GM11168 (cell line): ENCODE data around the gene PKIG.
"Not testable (repeated sequence)": the region's sequence is repeated elsewhere in the genome, so short reads cannot be mapped to it uniquely, and the experiment has no call there.

Experiments used
- in situ Hi-C: fragments of 300-500 bp; cut with MboI; formaldehyde crosslinking; loops from one replicate; pipeline ENCODE4 v1.12.0; 2022; ENCODE audit warnings: low sequenced_read_pairs; ENCODE audit not compliant: unreplicated experiment

PKIG gene

DNA sequence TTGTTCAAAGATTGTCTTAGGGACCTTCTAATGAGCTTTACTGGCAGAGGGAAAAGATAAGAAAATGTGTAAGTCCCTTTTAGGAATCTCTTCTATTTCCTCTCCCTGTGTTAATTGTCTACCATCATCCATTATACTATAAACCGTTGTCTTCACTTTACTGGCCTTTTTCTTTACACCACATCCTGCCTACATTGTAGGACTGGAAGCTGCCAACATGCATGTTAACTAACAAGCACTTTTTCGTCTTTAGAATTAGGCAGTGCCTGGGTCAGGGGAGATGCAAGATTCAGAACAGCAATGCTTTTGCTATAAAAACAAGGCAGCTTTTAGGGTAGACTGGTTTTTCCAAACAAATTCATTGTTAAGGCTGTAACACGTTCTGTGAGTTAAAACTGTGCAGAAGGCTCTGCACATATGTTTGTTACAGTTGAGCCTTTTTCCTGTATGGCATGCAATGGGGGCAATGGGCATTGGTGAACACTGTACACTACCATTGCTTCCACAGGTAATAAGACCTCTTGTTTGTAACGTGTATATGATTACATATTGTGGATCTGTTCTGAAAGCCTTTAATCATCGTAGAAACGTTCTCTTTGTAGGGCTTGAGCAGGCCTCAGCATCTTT lies 10.9 kb upstream of the PKIG start:
- in situ Hi-C loops, result no loop called here

DNA sequence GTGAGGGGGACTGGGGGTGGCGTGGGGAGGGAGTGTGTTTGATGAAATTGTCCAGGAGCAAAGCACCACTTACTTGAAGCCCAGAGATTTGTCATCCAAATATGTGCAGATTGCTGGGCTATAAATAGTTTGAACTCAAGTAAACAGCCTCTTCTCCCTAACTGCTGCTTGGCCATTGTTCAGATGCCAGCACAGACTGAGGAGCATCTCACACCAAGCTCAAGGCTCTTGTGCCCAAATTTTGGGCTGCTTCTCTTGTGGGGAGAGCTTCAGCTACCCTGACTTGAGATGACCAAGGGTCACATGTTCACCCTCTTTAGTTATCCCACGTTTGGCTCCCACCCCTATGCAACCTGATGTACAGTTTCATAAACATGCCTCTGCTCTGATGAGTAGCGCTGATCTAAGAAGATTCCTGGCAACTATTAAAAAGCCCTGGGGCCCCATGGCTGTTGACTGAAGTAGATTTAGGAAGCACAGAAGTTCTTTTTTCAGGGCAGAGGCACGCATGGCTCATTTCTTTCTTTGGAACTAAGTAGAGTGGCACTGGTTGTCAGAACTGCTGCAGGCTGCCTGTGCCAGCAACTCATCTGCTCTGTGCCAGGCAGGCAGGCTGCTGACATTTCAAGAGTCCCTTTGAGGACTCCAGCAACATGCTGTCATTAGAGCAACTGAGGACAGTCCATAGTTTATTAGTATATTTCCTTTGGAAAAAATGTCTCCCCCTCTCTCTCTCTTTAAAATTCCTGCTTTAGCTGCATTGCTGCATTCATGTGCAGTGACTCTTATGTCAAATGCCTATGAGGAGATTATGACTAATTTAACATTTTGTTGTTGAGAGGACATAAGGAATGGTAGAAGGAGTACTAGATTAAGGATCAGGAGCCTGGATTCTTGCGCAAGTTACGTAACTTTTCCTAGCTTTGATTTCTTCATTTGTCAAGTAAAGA lies 9.6 kb upstream of the PKIG start:
- in situ Hi-C loops, result no loop called here

DNA sequence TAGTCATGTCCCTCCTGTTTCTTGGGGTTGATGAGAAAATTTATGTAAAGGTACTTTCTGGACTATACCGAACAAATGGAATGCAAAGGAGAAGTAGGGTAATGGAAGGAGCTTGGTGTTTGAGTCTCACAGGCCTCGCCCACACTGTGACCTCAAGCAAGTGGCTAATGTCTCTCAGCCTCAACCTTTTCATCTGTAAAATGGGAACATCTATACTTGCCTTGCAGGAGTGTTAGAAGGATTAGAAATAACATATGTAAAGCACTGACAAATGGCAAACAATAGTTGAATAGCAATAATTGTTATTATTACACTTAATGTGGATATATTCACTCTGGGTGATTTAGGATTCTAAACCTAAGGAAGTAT lies 8.9 kb upstream of the PKIG start:
- in situ Hi-C loops, result no loop called here

DNA sequence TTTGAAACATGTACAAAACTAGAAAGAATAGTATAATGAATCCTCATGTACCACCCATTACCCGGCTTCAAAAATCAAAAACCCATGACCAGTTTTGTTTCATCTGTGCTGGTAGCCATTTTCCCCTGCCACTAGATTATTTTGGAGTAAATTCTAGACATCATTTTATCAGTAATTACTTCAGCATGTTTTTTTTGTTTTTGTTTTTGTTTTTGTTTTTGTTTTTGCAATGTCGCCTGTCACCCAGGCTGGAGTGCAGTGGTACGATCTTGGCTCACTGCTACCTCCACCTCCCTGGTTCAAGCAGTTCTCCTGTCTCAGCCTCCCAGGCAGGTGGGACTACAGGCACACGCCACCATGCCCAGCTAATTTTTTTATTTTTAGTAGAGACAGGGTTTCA lies 8.0 kb upstream of the PKIG start:
- in situ Hi-C loops, result no loop called here

DNA sequence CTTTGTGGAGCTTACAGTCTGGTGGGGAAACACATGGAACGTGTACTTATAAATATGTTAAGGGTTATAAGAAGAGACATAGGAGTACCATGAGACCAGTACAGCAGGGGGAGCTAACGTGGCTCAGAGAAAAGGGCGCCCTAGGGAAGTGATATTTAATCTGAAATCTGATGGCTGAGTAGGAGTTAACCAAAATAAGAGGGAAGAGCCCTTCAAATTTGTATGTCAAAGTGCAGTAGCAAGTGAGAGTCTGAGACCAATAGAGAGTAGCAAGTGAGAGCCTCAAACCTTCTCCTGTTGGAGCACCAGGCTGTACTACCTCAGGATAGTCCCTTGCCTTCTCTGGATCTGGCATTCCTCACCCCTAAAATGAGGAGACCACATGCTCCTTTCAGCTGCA lies 6.1 kb upstream of the PKIG start:
- in situ Hi-C loops, result no loop called here

DNA sequence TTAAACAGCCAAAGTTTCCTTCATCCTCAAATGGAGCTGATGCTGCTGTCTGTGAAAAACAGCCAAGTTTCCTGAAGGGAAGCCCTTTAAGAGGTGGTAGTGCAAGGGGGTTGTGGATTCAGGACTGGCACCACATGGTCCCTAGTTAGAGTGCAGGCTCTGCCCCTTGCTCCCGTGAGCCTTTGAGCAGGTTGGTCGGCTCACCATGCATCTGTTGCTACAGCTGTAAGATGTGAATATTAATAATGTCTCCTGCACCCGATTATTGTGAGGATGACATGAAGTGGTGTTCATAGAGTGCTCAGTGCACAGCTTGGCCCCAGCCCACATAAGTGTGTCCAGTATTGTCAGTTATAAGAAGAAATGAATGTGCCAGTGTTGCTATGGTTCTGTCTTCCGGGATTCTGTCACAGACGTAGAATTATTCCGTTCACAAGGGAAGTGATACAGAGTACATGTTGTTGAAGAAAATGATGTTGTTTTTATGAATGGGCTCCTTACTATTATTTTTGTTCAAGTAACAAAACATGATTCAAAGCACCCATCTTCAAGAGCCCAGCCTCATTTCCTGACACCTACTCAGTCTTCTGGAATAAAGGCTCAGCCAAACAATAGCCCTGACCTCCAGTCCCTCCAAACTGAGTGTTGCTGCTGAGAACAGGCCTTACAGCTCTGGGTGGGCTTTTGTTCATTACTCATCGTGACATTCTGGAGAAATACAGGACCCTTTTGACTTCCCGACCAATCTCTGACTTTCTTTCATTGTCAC lies 2.9 kb upstream of the PKIG start:
- in situ Hi-C loops, result no loop called here

DNA sequence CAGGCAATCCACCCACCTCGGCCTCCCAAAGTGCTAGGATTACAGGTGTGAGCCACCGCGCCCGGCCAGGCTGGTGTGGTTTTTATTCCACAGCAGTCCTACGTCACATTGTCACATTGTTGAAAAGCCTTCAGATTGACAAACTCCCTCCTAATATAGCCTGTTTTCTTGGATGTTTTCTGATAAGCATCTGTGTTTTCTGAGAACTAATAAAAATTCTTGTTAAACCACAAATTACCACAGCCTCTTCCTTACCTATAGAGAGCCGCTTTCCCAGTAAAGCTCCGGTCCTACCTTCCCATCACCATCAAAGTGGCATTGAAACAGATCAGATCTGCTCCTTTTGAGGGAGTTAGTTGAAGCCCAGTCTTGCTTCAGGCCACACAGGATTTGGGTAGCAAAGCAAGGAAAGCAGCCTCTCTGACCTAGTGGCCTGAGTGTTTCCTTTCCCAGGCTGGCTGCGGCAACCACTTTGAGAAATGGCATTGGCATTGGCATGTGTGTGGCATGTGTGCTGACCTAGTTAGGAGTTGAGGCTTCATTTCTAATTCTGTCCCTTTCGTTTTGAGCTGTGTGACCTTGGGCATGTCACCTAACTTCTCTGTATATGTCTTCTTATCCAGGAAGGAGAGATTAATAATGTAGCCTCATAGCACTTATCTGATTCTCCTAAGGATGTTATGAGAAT lies 1.7 kb upstream of the PKIG start:
- in situ Hi-C loops, result no loop called here

DNA sequence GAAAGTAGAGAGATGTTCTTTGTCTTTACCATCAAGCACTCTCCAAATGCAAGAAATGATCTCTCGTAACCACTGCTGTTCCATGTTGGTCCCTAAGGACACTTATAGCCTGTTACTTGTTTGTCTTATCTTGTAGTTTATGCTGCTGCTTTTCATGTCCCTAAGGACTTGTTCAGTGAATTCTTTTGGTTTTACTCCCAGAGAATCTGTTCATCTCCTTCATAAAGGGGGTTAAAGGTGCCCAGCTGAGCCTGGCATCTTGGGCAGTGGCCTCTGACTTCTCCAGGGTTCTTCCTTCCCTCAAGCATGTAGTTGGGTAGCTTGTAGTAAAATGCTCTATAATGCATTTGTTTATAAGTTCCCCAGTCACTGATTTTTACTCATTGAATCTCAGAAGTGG lies 864 bp upstream of the PKIG start:
- in situ Hi-C loops, result no loop called here

DNA sequence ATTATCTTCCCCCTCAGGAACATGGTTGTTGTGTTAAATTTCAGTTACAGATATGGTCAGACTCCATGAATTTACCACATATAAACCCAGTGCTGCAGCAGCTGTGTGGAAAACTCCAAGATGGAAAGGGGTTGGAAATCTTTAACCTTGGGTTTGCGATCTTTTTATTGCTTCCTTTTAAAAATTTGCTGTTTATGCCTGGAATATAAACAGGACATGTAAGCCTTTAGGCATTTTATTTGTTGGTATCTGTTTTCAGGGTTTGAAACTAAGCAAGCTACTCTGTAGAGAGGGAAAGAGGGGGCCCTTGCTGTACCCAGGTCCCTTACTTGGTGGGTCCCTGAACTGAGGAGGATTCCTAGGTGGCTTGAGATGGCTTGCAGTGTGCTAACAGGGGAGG lies 778 bp downstream of the PKIG start:
- in situ Hi-C loops, result no loop called here

DNA sequence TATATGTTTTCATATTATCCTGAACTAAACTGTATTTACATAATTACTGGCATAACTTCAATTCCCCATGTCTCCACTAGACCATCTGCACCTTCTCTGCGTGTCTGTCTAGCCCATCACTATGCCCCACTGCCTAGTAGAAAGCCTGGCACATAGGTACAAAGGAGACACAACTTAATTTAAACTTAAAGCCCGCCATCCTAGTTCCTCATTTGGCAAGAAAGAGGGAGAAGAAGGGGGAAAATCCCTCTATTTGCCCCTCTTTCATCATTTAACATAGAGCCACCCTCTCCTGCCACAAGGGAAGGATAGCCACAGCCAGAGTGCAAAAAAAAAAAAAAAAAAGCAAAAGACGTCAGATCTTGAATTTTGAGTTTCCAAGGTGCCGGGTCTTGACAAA lies 1.8 kb downstream of the PKIG start:
- in situ Hi-C loops, result no loop called here

DNA sequence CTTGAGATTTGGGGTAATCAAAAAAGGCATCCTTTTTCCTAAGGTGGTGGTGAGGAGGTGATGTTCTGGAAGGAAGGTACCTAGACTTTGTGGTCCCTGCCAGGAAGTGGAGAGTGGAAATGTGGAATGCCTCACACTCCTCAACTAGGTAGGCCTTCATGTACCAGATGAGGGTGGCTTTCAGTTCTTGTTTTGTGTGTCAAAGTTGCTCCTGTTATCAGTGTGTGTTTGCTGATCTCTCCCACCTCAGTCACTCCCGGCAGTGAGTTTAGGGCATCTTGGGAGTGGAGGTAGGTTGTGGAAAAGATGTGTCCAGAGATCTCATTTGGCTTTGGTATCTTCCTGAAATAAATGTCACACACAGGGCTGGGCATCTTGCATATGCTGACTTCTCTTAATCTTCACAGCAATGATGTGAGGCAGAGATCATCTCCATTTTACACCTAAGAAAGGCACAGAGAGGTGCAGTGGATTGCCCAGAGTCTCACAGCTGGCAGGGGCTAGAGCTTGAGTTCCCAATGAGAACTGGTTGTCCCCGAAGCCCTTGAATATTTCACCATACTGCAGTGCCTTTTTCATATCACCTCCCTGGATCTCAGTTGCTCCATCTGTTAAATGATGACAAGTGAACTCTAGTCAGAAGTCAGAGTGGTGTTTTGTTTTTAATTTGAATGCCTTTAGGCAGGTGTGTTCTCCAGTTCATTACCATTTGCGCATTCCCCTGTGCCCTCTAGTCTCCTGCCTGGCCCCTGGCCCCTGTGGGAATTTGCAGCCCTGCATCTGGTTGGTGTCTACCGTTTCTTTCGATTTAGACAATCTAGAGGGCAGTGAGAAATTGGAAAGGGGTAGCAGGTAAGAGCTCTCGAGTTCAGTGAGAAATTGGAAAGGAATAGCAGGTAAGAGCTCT lies 2.9 kb downstream of the PKIG start:
- in situ Hi-C loops, result no loop called here

DNA sequence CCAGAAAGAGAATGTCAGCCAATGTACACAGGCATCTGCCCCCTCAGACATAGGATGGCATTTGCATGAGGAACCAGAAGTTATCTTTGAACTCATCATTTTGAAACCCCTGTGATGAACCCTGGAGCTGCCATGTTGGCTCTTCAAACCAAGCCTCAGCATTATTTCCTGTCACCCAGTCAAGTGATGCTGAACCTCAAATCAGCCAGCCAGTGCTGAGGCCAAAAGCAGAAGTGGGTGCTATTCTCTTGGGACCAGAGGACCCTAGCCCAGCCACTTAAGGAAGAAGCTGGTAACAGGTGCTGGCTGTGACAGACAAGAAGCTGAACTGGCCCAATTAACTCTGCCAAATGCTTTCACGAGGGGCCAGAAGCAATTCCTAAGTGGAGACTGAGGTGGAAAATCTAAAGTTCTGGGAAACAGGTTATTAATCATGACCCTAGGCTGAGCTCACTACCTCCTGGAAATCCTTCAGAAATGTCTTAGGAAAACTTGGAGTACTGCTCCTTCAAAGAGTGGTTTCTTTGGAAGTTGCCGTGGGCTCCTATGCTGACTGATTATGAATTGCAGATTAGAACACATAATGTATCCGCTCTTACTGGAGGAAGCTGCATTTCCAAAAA lies 4.0 kb downstream of the PKIG start:
- in situ Hi-C loops, result no loop called here

DNA sequence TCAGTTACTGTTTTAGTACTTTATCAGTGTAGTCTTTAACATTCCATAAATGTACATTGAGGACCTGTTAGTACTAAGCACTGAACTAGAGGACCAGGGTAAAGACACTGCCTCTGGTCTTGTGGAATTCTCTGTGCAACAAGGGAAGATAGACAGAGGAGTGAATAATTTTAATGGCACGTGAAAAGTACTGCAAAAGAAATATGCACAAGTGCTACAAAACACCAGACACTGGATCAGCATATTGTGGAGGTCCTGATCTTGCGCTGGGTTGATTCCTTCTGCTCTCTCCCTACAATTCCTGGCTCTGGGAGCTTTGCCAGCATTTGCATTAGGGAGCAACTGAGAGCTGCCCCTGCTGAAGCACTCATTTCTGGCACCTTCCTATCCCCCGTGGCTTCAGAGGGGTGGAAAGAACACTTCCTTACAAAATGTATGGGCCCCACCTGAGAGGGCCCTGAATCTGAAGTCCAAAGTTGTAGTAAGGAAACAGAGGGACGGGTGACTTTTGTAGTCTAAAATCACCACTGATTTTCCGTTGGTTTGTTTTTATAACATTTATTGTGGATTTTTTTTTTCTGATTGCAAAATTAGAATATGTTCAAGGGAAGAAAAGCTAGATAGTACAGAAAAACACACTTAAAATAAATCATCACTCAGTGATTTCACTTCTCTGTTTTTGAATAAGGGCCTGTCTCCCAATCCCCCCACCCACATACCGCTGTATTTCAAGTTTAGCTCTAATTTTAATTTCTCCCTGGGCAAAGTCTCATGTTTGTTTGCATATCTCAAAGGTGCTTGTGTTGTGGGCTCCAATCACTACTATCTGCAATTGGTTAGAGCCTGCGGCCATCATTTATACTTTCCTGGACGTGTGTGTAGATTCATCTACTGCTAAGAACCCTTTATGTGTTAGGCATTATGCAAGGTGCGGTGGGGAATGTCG lies 4.9 kb downstream of the PKIG start:
- in situ Hi-C loops, result no loop called here

DNA sequence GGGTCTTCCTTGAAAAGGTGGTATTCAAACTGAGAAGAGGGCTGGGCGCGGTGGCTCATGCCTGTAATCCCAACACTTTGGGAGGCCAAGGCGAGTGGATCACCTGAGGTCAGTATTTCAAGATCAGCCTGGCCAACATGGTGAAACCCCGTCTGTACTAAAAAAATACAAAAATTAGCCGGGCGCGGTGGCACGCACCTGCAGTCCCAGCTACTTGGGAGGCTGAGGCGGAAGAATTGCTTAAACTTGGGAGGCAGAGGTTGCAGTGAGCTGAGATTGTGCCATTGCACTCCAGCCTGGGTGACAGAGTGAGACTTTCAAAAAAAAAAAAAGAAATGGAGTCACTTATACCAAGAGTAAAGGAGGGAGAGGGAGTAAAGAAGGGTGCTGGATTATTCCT lies 5.9 kb downstream of the PKIG start:
- in situ Hi-C loops, result not testable (repeated sequence)

DNA sequence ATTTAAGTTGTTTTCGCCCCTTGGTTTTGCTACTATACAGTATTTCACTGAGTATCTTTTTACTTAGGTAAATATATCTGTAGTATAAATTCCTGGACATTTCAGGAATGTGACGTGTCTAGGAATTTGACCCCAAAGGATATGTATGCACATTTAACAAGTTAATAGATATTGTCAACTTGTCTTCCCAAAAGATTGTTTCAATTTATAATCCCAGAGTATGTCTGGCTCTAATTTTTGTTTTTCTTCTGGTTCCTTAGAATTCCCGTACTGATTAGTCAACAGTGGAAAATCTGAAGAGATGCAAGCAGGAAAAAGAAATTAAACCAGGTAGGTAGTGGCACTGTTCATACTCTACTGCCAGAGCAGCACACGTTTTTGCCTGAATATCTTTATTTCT lies 7.2 kb downstream of the PKIG start:
- in situ Hi-C loops, result no loop called here

DNA sequence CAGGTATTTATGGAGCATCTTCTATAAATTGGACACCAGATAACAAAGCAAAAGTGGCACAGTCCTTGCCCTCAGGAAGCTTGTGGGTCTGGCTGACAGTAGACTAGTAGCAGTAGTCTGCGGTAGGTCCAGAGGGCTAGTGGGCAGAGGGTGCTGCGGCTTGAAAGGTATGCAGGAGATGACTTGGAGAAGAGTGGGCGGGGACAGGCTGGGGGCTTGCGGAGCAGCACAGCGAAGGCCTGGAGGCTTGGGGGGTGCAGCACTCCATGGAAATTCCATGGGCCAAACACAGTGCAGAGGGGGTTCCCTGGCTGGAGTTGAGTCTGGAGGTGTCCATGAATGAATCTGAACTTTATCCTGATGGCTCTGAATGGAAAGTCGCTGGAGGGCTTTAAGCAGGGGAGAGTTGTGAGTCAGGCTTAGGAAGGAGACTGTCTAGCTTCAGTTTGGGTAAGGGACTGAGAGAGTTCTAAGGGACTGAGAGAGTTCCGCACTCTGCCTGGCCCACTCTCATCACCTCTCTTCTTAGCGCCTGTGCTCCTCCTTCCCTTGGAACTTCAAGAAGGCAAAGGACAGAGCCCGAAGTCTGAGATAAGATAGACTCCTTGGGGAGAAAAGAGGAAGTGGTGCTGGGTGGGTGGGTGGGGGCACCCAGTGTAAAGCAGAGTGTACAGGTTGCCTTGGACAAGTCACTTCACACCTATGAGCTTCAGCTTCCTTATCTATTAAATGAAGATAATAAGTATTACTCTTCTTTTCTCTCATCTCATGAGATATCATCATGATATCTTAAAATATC lies 8.8 kb downstream of the PKIG start:
- in situ Hi-C loops, result no loop called here

DNA sequence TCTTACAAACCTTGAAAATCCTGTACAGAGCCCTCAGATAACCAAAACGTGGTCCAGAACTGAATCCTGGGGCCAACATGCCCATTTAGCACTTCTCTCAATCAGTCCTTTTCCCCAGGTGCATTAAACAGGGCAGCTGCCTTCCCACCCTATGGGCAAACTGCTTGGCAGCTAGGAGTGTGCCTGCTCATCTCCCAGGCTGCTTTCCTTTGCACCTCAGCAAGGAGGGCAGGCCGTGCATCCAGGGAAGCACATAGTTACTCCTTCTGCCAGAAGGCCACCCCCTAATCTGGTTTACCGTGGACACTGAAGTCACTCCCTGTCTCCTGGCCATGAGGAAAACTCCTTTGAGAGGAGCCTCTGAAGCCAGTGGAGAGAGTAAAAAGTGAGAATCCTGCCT lies 10.0 kb downstream of the PKIG start:
- in situ Hi-C loops, result no loop called here
